IMR-90 (cell line): Measurements from ENCODE around the gene HERC6. TPM values are rescaled to one million over a fixed set of nuclear protein-coding genes. Genes with fewer than 3 reads are reported as not detected.
"Not testable (repeated sequence)": the region's sequence is repeated elsewhere in the genome, so short reads cannot be mapped to it uniquely, and the experiment has no call there.

Experiments
- ATAC-seq: fragments of 200-7000 bp; cut with Tn5 transposase; 2 replicates; pipeline ENCODE4 v1.9.1; 2020; ENCODE audit warnings: low read depth, mild to moderate bottlenecking, moderate library complexity
- BruUV-seq: library from RNA; stranded (reverse); fragments of 400-500 nt; replicated peaks from 2 replicates; lab custom pipeline; 2021; lab: Mats Ljungman, UMichigan
- CTCF ChIA-PET: fragments of 300-600 bp; formaldehyde crosslinking; extraction: SDS; loops from one replicate; lab custom pipeline; 2021; ENCODE audit warnings: antibody characterized with exemption; lab: Yijun Ruan, JAX
- POLR2A ChIA-PET: fragments of 300-600 bp; sonication (Branson Sonifier 250); formaldehyde crosslinking; loops from one replicate; lab custom pipeline; 2022; ENCODE audit warnings: antibody characterized with exemption; ENCODE audit not compliant: unreplicated experiment; lab: Charles Lee
- DNase-seq: peaks from one replicate; pipeline ENCODE4 v3.0.0; 2013
- H2AFZ ChIP-seq: replicated peaks from 2 replicates; pipeline ENCODE3; 2013; ENCODE audit warnings: low read length, mild to moderate bottlenecking; ENCODE audit not compliant: poor library complexity
- H2AK5ac ChIP-seq: 2 replicates; pipeline ENCODE4 v1.6.1; 2013; ENCODE audit warnings: low read depth, low read length, inconsistent platforms
- H2AK9ac ChIP-seq: replicated peaks from 2 replicates; pipeline ENCODE3; 2013; ENCODE audit warnings: mild to moderate bottlenecking, low read depth, low read length, moderate library complexity; ENCODE audit not compliant: poor library complexity
- H2BK120ac ChIP-seq: 2 replicates; pipeline ENCODE4 v1.6.1; 2013; ENCODE audit warnings: low read depth, low read length, inconsistent platforms
- H2BK15ac ChIP-seq: 3 replicates; pipeline ENCODE4 v1.6.1; 2013; ENCODE audit warnings: low read depth, low read length, inconsistent platforms
- H2BK20ac ChIP-seq: 2 replicates; pipeline ENCODE4 v1.6.1; 2013; ENCODE audit warnings: low read depth, mild to moderate bottlenecking, inconsistent platforms, low read length, moderate library complexity
- H2BK5ac ChIP-seq: 2 replicates; pipeline ENCODE4 v1.6.1; 2013; ENCODE audit warnings: mild to moderate bottlenecking, low read depth, low read length, inconsistent platforms; ENCODE audit not compliant: poor library complexity, severe bottlenecking
- H3K14ac ChIP-seq: replicated peaks from 2 replicates; pipeline ENCODE4 v1.6.1; 2013; ENCODE audit warnings: low read depth, low read length, inconsistent platforms
- H3K18ac ChIP-seq: 2 replicates; pipeline ENCODE4 v1.6.1; 2013; ENCODE audit warnings: low read depth, low read length, control low read depth
- H3K23ac ChIP-seq: 2 replicates; pipeline ENCODE4 v1.6.1; 2013; ENCODE audit warnings: low read depth, low read length, inconsistent platforms
- H3K27ac ChIP-seq: 2 replicates; pipeline ENCODE4 v1.5.1; 2013; ENCODE audit warnings: mild to moderate bottlenecking, control low read depth, low read length; ENCODE audit not compliant: insufficient read depth
- H3K27me3 ChIP-seq: 2 replicates; pipeline ENCODE4 v1.6.1; 2013; ENCODE audit warnings: low read length; ENCODE audit not compliant: control insufficient read depth, insufficient read depth
- H3K36me3 ChIP-seq: 2 replicates; pipeline ENCODE4 v1.6.1; 2013; ENCODE audit warnings: low read length, mixed read lengths; ENCODE audit not compliant: control insufficient read depth, insufficient read depth
- H3K4ac ChIP-seq: 2 replicates; pipeline ENCODE4 v1.6.1; 2013; ENCODE audit warnings: low read depth, low read length, inconsistent platforms
- H3K4me1 ChIP-seq: 2 replicates; pipeline ENCODE4 v1.6.1; 2013; ENCODE audit warnings: low read length, mixed read lengths; ENCODE audit not compliant: control insufficient read depth, insufficient read depth
- H3K4me2 ChIP-seq: 2 replicates; pipeline ENCODE4 v1.6.1; 2013; ENCODE audit warnings: low read depth, mild to moderate bottlenecking, control low read depth, low read length, moderate library complexity
- H3K4me3 ChIP-seq: 2 replicates; pipeline ENCODE4 v1.5.1; 2013; ENCODE audit warnings: low read depth, mild to moderate bottlenecking, control low read depth, low read length, moderate library complexity; ENCODE audit not compliant: insufficient read depth
- H3K56ac ChIP-seq: 2 replicates; pipeline ENCODE4 v1.6.1; 2013; ENCODE audit warnings: low read length, inconsistent platforms; ENCODE audit not compliant: insufficient read depth; ENCODE audit errors: extremely low read depth
- H3K79me1 ChIP-seq, 2 experiments: 2 replicates each; pipeline ENCODE4 v1.6.1; 2013; ENCODE audit warnings: low read length in 2 of 2, inconsistent platforms in 1 of 2, low read depth in 1 of 2
- H3K9ac ChIP-seq: 2 replicates; pipeline ENCODE4 v1.6.1; 2013; ENCODE audit warnings: low read depth, low read length, control low read depth
- H3K9me1 ChIP-seq: 2 replicates; pipeline ENCODE4 v1.6.1; 2013; ENCODE audit warnings: low read length, inconsistent platforms; ENCODE audit not compliant: insufficient read depth
- H3K9me3 ChIP-seq: 2 replicates; pipeline ENCODE4 v1.6.1; 2013; ENCODE audit warnings: low read length; ENCODE audit not compliant: control insufficient read depth, insufficient read depth
- H4K20me1 ChIP-seq: 2 replicates; pipeline ENCODE4 v1.6.1; 2013; ENCODE audit warnings: low read length, inconsistent platforms; ENCODE audit not compliant: insufficient read depth
- H4K5ac ChIP-seq: 2 replicates; pipeline ENCODE4 v1.6.1; 2013; ENCODE audit warnings: mild to moderate bottlenecking, low read depth, low read length, control low read depth
- H4K8ac ChIP-seq, 2 experiments: 2 replicates each; pipeline ENCODE4 v1.6.1; 2013; ENCODE audit warnings: low read depth in 2 of 2, low read length in 2 of 2, control low read depth in 1 of 2, inconsistent platforms in 1 of 2
- H4K91ac ChIP-seq: 2 replicates; pipeline ENCODE4 v1.6.1; 2013; ENCODE audit warnings: low read depth, low read length, inconsistent platforms; ENCODE audit not compliant: insufficient read depth
- WGBS, 2 experiments: methylation state at CpG; one replicate each; pipeline versions ENCODE4 v1.1.5 to v1.1.7; 2013; ENCODE audit warnings: missing lambda C conversion rate in 2 of 2; ENCODE audit not compliant: insufficient read length in 1 of 2; ENCODE audit errors: extremely low coverage in 2 of 2; 5-methylcytosine and 5-hydroxymethylcytosine counted together
- dilution Hi-C: fragments of 300-500 bp; cut with HindIII; formaldehyde crosslinking; loops from one replicate; pipeline ENCODE4 v1.14.3; 2018; ENCODE audit warnings: low sequenced_read_pairs; ENCODE audit not compliant: unreplicated experiment
- in situ Hi-C: fragments of 300-500 bp; cut with MboI; formaldehyde crosslinking; loops from 3 replicates; pipeline ENCODE4 v1.14.3; 2019; ENCODE audit warnings: low sequenced_read_pairs, inconsistent platforms, mixed read lengths
- intact Hi-C: fragments of 100-400 bp; cut with micrococcal nuclease; formaldehyde crosslinking; loops from 2 replicates; pipeline ENCODE4 v1.10.0; 2022
- polyA plus RNA-seq, 3 experiments: library from polyadenylated mRNA; depleted of rRNA; stranded (reverse); fragments of >200 nt; gene quantifications; 2 replicates each; pipeline ENCODE4 v1.2.3, GENCODE V29; 2012; ENCODE audit warnings: low replicate concordance in 1 of 3
- total RNA-seq: library from RNA; depleted of rRNA; stranded (reverse); fragments of >200 nt; gene quantifications from 2 replicates; pipeline ENCODE4 v1.2.3, GENCODE V29; 2012

Gene HERC6
- total and polyA plus RNA-seq, 2 of the 4 experiments (the other 2 are of a cell fraction), result 0.53 to 1.6 TPM

GRCh38 chr4:88348761-88349160 lies 29.9 kb upstream of the HERC6 start:
- POLR2A ChIA-PET, H3K9ac ChIP-seq, H3K27me3 ChIP-seq, H2BK120ac ChIP-seq, H4K91ac ChIP-seq, H4K5ac ChIP-seq, H3K14ac ChIP-seq, H3K4me2 ChIP-seq, H3K4ac ChIP-seq, H2BK5ac ChIP-seq, H2AK9ac ChIP-seq, in situ Hi-C loops, dilution Hi-C loops, CTCF ChIA-PET, DNase-seq, H3K4me3 ChIP-seq, H2BK20ac ChIP-seq, H3K9me1 ChIP-seq, H4K20me1 ChIP-seq, H3K23ac ChIP-seq, H3K79me1 ChIP-seq, H3K36me3 ChIP-seq, H4K8ac ChIP-seq, H2AK5ac ChIP-seq, H2AFZ ChIP-seq, intact Hi-C loops, H3K9me3 ChIP-seq, H3K56ac ChIP-seq, H2BK15ac ChIP-seq, ATAC-seq, H3K27ac ChIP-seq, H3K4me1 ChIP-seq, BruUV-seq, H3K18ac ChIP-seq: not testable (repeated sequence)
- WGBS, 2 experiments, result 60% methylated on average over 6 of the region's 7 CpGs; no CpG with 5 or more reads in 1 of the 2 experiments
